Measurements from ENCODE around the gene GYG2. TPM values are rescaled to one million over a fixed set of nuclear protein-coding genes. Genes with fewer than 3 reads are reported as not detected.

The GYG2 gene
- total RNA-seq, 1 experiment from 2014 or later, result 0.58 TPM

DNA sequence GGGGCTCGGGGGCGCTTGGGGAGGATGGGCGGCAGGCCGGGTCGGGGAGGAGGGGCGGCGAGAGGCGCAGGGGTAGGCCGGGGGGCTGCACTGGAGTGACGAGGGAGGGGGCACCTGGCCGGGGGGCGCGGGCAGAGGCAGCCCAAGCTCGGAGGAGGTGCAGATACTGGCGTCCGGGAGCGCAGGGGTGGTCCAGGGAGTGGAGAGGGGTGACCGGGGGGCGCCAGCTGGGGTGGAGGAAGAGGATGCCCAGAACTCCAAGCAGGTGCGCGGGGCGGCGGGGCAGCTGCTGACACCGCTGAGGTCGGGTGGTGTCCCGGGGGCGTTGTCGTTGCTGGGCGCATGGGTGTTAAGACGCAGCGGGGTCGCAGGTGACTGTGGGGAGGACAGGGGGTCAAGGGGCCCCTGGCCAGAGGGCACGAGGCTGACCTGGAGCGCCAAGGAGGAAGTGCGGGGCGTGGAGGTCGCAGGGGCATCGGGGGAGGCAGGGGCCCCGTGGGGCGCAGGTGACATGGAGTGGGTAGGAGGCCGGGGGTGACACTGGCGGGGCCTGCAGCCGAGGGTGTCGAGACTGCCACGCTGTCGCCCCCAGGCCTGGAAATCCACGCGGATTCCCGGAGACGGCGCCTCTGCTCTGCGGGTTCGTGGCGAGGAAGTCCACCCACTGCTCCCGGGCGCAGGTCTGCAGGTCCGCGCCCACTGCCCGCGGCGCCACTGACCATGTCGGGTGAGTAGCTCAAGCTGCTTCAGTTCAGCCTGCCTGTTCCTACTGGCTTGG lies 928 bp downstream of the GYG2 start:
- no peak overlapping the region for H3K4me2 ChIP-seq (ENCODE audit: low read length)
- CTCF ChIA-PET, result no interaction called here

DNA sequence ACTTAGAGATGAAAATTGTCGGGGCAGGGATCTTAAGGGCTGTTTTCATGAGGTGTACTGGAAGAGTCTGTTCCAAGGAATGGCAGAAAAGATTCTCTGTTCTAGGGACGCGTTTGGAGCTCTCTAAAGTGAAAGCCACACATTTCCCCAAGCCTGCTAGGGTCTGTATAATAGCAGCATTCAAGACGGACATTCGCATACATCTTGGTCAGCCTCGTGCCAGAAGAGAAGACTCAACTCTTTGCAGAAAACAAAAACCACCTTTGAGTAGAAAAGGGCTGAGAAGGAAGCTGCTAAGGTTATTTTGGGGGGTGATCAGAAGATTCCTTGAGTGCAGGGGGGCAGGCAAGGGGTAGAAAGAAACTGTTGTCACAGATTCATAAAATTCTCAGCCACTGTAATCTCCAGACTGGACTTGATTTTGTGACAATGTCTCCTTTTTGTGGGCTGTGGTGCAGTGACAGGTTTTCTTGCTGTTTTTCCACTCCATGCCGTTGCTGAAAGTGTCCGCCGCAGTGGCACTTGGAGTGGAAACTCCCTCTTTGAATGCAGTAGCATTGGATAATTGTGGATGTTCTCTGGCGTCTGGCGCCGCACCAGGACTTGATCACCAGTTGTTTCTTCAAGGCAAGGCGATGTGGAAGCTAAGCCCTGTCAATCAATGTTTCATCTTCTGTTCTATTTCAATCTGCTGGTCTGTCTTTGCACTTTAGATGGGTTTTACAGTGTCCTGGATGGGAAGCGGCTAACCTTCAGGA lies 2.9 kb downstream of the GYG2 start:
- Histone ChIP-seq H3K79me2 (ENCODE audit: low read length) (no peaks in the 10 kb centered on the region), H3K4me3 (ENCODE audit: low read length) (no peak overlapping the region), H3K4me2 (ENCODE audit: low read length) (no peak overlapping the region), H3K9ac (ENCODE audit: low read length) (no peak overlapping the region), H3K27ac (ENCODE audit: low read length) (no peak overlapping the region), H4K20me1 (ENCODE audit: low read length) (no peaks in the 10 kb centered on the region), H3K36me3 (ENCODE audit: low read depth, low read length) (no peaks in the 10 kb centered on the region), H3K9me3 (ENCODE audit: low read length) (no peaks in the 10 kb centered on the region), H3K27me3 (ENCODE audit: low read length) (peaks cover 10% of the 10 kb centered on the region), H3K9me2 (replicated peaks; ENCODE audit: low read length) (no peaks in the 10 kb centered on the region), H3K4me1 (ENCODE audit: insufficient read depth, low read length) (no peaks in the 10 kb centered on the region), H3F3A (ENCODE audit: low read length, unreplicated experiment) (no peaks in the 10 kb centered on the region), H2AFZ (ENCODE audit: low read length) (no peak overlapping the region)
- no TSS peak for BruUV-seq (replicated peaks)
- TF ChIP-seq EZH2 (IDR thresholded peaks at IDR 0.05; ENCODE audit: low read length, unreplicated experiment) (no peak), EZH2phosphoT487 (IDR thresholded peaks at IDR 0.05; ENCODE audit: borderline replicate concordance, low read length) (no peak)
- TF ChIP-seq, protein P1, sequence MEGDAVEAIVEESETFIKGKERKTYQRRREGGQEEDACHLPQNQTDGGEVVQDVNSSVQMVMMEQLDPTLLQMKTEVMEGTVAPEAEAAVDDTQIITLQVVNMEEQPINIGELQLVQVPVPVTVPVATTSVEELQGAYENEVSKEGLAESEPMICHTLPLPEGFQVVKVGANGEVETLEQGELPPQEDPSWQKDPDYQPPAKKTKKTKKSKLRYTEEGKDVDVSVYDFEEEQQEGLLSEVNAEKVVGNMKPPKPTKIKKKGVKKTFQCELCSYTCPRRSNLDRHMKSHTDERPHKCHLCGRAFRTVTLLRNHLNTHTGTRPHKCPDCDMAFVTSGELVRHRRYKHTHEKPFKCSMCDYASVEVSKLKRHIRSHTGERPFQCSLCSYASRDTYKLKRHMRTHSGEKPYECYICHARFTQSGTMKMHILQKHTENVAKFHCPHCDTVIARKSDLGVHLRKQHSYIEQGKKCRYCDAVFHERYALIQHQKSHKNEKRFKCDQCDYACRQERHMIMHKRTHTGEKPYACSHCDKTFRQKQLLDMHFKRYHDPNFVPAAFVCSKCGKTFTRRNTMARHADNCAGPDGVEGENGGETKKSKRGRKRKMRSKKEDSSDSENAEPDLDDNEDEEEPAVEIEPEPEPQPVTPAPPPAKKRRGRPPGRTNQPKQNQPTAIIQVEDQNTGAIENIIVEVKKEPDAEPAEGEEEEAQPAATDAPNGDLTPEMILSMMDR (conservative IDR thresholded peaks at IDR 0.05; ENCODE audit: low read depth, low read length), result no peak
- DNase-seq, result no peak
- POLR2A ChIA-PET (ENCODE audit: unreplicated experiment), result no interaction called here
- intact Hi-C loops (cut with micrococcal nuclease), result no loop called here
- ATAC-seq, result no peak
- CTCF ChIA-PET, result no interaction called here

More for the DNA sequence above, 928 bp downstream of the GYG2 start:
- Histone ChIP-seq H2AFZ (ENCODE audit: low read length) (no peak overlapping the region), H3K4me3 (ENCODE audit: low read length) (no peak overlapping the region), H3K36me3 (ENCODE audit: low read depth, low read length) (no peaks in the 10 kb centered on the region), H3K9me2 (replicated peaks; ENCODE audit: low read length) (no peaks in the 10 kb centered on the region), H3K9ac (ENCODE audit: low read length) (no peak overlapping the region), H3K27ac (ENCODE audit: low read length) (no peak overlapping the region), H3K4me1 (ENCODE audit: insufficient read depth, low read length) (no peaks in the 10 kb centered on the region), H3K79me2 (ENCODE audit: low read length) (no peaks in the 10 kb centered on the region), H4K20me1 (ENCODE audit: low read length) (no peaks in the 10 kb centered on the region), H3K9me3 (ENCODE audit: low read length) (no peaks in the 10 kb centered on the region), H3F3A (ENCODE audit: low read length, unreplicated experiment) (no peaks in the 10 kb centered on the region), H3K27me3 (ENCODE audit: low read length) (peaks cover 10% of the 10 kb centered on the region)
- no peak for DNase-seq
- intact Hi-C loops (cut with micrococcal nuclease), result no loop called here
- BruUV-seq (replicated peaks), result no TSS peak
- POLR2A ChIA-PET (ENCODE audit: unreplicated experiment), result no interaction called here
- no peak for ATAC-seq
- TF ChIP-seq, protein P1 (conservative IDR thresholded peaks at IDR 0.05; ENCODE audit: low read depth, low read length), result no peak
- no peak for TF ChIP-seq EZH2 (IDR thresholded peaks at IDR 0.05; ENCODE audit: low read length, unreplicated experiment)

DNA sequence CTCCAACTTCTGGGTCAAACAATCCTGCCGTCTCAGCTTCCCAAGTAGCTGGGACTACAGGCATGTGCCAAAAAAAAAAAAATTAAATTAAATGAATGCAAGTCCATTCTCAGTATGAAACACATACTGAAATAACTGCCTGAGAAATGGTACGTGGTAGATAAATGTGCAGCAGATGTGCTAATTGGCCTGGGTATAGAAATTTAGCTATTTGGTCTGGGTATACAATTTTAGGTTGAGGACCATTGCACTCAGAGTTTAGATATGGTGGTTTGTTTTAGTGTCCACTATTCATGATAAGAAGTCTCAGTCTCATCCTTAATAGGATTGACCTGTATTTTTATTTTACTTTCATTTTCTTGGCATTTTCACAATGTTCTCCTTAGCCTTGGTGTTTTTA lies 9.2 kb downstream of the GYG2 start:
- ChIA-PET POLR2A (ENCODE audit: unreplicated experiment) (no interaction called here), CTCF (no interaction called here)
- Histone ChIP-seq H3F3A (ENCODE audit: low read length, unreplicated experiment) (no peaks in the 10 kb centered on the region), H3K4me2 (ENCODE audit: low read length) (no peak overlapping the region), H3K4me3 (ENCODE audit: low read length) (no peak overlapping the region), H3K9me2 (replicated peaks; ENCODE audit: low read length) (no peaks in the 10 kb centered on the region), H3K79me2 (ENCODE audit: low read length) (no peaks in the 10 kb centered on the region), H3K36me3 (ENCODE audit: low read depth, low read length) (no peaks in the 10 kb centered on the region), H3K27ac (ENCODE audit: low read length) (no peak overlapping the region), H4K20me1 (ENCODE audit: low read length) (no peaks in the 10 kb centered on the region), H2AFZ (ENCODE audit: low read length) (no peak overlapping the region), H3K9ac (ENCODE audit: low read length) (no peak overlapping the region), H3K9me3 (ENCODE audit: low read length) (no peaks in the 10 kb centered on the region), H3K27me3 (ENCODE audit: low read length) (no peaks in the 10 kb centered on the region), H3K4me1 (ENCODE audit: insufficient read depth, low read length) (no peaks in the 10 kb centered on the region)
- intact Hi-C loops (cut with micrococcal nuclease), result no loop called here
- ATAC-seq (no peak), DNase-seq (no peak)
- TF ChIP-seq EZH2 (IDR thresholded peaks at IDR 0.05; ENCODE audit: low read length, unreplicated experiment) (no peak), EZH2phosphoT487 (IDR thresholded peaks at IDR 0.05; ENCODE audit: borderline replicate concordance, low read length) (no peak)
- TF ChIP-seq, protein P1 (conservative IDR thresholded peaks at IDR 0.05; ENCODE audit: low read depth, low read length), result no peak
- BruUV-seq (replicated peaks), result no TSS peak

Measured in PC-3 (cell line).